Gastroesophageal sphincter (tissue), 3 donors: ENCODE measurements around the gene CYFIP2.

Experiments used
- EP300 ChIP-seq: sonication (generic); formaldehyde crosslinking; IDR thresholded peaks from one replicate; pipeline ENCODE4 v1.6.1; 2017; ENCODE audit warnings: antibody characterized with exemption, mild to moderate bottlenecking
- POLR2A ChIP-seq, 2 donors: fragments of 450-650 bp; IDR thresholded peaks; one replicate each; pipeline ENCODE4 v1.6.1; 2017; ENCODE audit warnings: antibody characterized with exemption in 2 of 2, mild to moderate bottlenecking in 2 of 2, moderate library complexity in 1 of 2
- POLR2AphosphoS5 ChIP-seq: sonication (generic); formaldehyde crosslinking; IDR thresholded peaks from one replicate; pipeline ENCODE4 v1.6.1; 2017; ENCODE audit warnings: antibody characterized with exemption
- TF ChIP-seq, protein P1 (sequence below), 4 experiments: fragments of 200-600 bp in 2 of 4; fragments of 450-650 bp in 2 of 4; sonication (generic) in 1 of 4; IDR thresholded peaks; one replicate each; pipeline ENCODE4 v1.5.1; 2017 to 2019; ENCODE audit warnings: antibody characterized with exemption in 4 of 4, mild to moderate bottlenecking in 2 of 4, moderate library complexity in 2 of 4

DNA sequence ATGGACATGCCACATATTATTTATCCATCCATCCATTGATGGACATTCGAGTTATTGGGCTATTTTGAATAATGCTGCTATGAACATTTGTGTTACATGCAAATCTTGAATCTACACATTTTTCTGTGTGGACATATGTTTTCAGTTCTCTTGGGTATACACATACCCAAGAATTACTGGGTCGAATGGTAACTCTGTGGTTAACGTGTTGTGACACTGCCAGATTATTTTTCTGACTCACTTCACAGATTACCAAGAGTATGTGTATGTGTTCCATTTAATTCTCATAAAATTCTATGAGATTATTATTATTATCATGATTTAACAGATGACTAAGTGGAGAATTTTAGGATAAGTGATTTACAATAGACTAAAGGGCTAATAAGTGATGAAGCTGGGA, 26.7 kb downstream of the CYFIP2 start:
- TF ChIP-seq POLR2AphosphoS5 (no peak), POLR2A (IDR thresholded peaks at IDR 0.05) (no peak), EP300 (no peak)
- TF ChIP-seq, protein P1, sequence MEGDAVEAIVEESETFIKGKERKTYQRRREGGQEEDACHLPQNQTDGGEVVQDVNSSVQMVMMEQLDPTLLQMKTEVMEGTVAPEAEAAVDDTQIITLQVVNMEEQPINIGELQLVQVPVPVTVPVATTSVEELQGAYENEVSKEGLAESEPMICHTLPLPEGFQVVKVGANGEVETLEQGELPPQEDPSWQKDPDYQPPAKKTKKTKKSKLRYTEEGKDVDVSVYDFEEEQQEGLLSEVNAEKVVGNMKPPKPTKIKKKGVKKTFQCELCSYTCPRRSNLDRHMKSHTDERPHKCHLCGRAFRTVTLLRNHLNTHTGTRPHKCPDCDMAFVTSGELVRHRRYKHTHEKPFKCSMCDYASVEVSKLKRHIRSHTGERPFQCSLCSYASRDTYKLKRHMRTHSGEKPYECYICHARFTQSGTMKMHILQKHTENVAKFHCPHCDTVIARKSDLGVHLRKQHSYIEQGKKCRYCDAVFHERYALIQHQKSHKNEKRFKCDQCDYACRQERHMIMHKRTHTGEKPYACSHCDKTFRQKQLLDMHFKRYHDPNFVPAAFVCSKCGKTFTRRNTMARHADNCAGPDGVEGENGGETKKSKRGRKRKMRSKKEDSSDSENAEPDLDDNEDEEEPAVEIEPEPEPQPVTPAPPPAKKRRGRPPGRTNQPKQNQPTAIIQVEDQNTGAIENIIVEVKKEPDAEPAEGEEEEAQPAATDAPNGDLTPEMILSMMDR (IDR thresholded peaks at IDR 0.05): no peak
